Calu3 (cell line): ENCODE data around the gene TTBK1. TPM values are rescaled to one million over a fixed set of nuclear protein-coding genes. Genes with fewer than 3 reads are reported as not detected.
A peak's percentile ranks its signal among the peaks of the same experiment; 100 is the strongest.

Experiments used
- BruUV-seq: library from RNA; stranded (reverse); fragments of 400-500 nt; replicated peaks from 2 replicates; lab custom pipeline; 2021; lab: Mats Ljungman, UMichigan
- CTCF ChIA-PET: fragments of 300-600 bp; sonication (Branson Sonifier 250); formaldehyde crosslinking; loops from one replicate; lab custom pipeline; 2022; ENCODE audit warnings: antibody characterized with exemption; lab: Charles Lee
- DNase-seq: peaks from one replicate; pipeline ENCODE4 v3.0.0; 2022
- H3K27ac Mint-ChIP-seq: one replicate; pipeline ENCODE4 v1.8.0; 2022; ENCODE audit warnings: mixed read lengths; ENCODE audit not compliant: unreplicated experiment
- H3K27me3 Mint-ChIP-seq: one replicate; pipeline ENCODE4 v1.8.0; 2022; ENCODE audit warnings: mixed read lengths; ENCODE audit not compliant: unreplicated experiment
- H3K36me3 Mint-ChIP-seq: one replicate; pipeline ENCODE4 v1.8.0; 2022; ENCODE audit warnings: mild to moderate bottlenecking, moderate library complexity, mixed read lengths; ENCODE audit not compliant: insufficient read depth, unreplicated experiment
- H3K4me1 Mint-ChIP-seq: one replicate; pipeline ENCODE4 v1.8.0; 2022; ENCODE audit warnings: mild to moderate bottlenecking, low read depth, mixed read lengths; ENCODE audit not compliant: unreplicated experiment
- H3K4me3 Mint-ChIP-seq: one replicate; pipeline ENCODE4 v1.8.0; 2022; ENCODE audit warnings: mild to moderate bottlenecking, low read depth, moderate library complexity, mixed read lengths; ENCODE audit not compliant: unreplicated experiment
- H3K9me3 Mint-ChIP-seq: one replicate; pipeline ENCODE4 v1.8.0; 2022; ENCODE audit warnings: low read depth, mixed read lengths; ENCODE audit not compliant: unreplicated experiment
- intact Hi-C: fragments of 100-400 bp; cut with micrococcal nuclease; formaldehyde crosslinking; loops from one replicate; pipeline ENCODE4 v1.10.0; 2022; ENCODE audit not compliant: unreplicated experiment
- total RNA-seq: library from RNA; stranded (reverse); gene quantifications from 2 replicates; pipeline ENCODE4 v1.2.3, GENCODE V29; 2022
- TF ChIP-seq, protein P1 (sequence below): fragments of 200-600 bp; IDR thresholded peaks from one replicate; pipeline ENCODE4 v1.8.0; 2022; ENCODE audit warnings: antibody characterized with exemption; ENCODE audit not compliant: unreplicated experiment

Gene TTBK1
- total RNA-seq, 1 experiment from 2014 or later, result 0.17 TPM

DNA sequence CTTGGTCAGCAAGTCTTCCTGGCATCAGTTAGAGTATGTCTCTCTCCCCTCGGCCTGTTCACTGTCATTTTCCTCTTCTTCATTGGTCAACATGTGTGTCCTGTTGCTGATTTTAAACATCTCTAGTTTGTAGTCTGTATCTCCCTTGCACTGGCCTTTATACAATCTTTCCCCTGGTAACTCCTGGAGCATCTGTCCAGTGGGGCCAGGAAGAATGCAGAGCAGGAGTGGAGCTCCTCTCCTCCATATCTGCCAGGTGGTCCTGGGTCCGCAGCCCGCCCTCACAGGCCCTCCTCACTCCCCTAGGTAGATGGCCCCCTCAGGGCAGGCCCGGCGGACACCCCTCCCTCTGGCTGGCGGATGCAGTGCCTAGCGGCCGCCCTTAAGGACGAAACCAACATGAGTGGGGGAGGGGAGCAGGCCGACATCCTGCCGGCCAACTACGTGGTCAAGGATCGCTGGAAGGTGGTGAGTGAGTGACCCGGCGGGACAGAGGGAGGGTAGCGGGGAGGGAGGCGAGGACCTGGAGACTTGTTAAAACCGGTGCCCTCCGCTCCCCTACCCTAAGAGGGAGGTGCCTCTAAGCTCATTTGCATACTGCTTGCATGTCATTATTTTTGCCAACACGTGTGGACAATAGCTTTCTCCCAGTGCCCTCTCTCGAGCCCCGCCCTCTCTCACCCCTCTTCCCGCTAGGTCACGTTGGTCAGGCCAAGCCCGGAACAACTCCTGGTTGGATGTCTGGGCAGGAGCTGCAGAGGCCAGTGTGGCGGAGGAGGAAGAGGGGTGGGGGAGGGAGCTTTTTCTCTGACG is 3.2 kb downstream of the TTBK1 start:
- H3K9me3 Mint-ChIP-seq, result no peaks in the 10 kb centered on the region
- no TSS peak for BruUV-seq

DNA sequence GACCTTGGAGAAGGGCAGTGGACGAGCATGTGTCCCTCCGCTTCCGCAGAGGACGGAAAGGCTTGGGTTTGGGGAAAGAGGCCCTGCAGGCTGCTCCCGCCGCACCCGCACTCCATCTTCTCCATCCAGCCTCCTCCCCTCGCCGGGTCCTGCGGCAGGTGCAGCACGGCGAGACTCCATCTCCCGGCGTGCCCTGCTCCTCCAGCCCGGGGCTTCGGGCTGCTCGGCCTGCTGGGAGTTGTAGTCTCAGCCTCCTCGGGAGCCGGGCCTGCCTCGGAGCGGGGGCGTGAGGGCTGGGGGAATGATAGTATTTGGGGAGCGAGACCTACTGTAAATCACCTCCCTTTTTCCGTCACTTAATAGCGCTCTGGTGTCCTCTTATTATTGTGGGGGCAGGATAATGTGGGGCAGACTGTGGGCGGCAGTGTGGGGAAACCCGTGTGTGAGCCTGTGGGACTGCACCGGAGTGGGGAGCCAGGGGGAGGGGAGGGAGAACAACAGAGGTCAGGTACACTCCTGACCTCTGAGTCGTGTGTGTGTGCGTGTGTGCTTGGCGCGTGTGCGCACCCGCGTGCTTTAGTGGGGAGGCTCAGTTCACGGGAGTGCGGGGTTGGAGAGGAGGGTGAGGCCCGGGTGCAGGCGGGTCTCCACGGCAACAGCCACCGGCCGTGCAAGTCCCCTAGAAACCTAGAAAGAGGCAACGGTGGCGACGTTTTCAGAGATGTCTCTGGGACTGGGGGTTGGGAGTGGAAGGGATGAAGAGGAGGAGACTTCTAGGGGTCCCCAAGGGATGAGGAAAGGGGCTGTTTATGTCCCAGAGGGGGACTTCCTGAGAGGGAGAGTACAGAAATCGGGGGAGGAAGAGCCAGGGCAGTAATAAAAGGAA is 4.1 kb downstream of the TTBK1 start:
- intact Hi-C loops, result no loop called here

More for the DNA sequence above, 3.2 kb downstream of the TTBK1 start:
- Mint-ChIP-seq H3K4me1 (peaks cover 10% of the 10 kb centered on the region), H3K4me3 (peak overlapping the region; percentile 73), H3K36me3 (peaks cover 17% of the 10 kb centered on the region), H3K27me3 (peaks cover 25% of the 10 kb centered on the region), H3K27ac (peak overlapping the region; percentile 32)
- DNase-seq, result peak; percentile 84
- intact Hi-C loops, result no loop called here
- CTCF ChIA-PET, result interaction anchor here (0.5 to 1.3 kb wide), 10 partner anchors 8 to 543 kb away, joined by 3 to 12 read pairs (median 4); partner anchors contain the start of genes ABCC10, CUL9 and DNPH1
- TF ChIP-seq, protein P1, sequence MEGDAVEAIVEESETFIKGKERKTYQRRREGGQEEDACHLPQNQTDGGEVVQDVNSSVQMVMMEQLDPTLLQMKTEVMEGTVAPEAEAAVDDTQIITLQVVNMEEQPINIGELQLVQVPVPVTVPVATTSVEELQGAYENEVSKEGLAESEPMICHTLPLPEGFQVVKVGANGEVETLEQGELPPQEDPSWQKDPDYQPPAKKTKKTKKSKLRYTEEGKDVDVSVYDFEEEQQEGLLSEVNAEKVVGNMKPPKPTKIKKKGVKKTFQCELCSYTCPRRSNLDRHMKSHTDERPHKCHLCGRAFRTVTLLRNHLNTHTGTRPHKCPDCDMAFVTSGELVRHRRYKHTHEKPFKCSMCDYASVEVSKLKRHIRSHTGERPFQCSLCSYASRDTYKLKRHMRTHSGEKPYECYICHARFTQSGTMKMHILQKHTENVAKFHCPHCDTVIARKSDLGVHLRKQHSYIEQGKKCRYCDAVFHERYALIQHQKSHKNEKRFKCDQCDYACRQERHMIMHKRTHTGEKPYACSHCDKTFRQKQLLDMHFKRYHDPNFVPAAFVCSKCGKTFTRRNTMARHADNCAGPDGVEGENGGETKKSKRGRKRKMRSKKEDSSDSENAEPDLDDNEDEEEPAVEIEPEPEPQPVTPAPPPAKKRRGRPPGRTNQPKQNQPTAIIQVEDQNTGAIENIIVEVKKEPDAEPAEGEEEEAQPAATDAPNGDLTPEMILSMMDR, result no peak

DNA sequence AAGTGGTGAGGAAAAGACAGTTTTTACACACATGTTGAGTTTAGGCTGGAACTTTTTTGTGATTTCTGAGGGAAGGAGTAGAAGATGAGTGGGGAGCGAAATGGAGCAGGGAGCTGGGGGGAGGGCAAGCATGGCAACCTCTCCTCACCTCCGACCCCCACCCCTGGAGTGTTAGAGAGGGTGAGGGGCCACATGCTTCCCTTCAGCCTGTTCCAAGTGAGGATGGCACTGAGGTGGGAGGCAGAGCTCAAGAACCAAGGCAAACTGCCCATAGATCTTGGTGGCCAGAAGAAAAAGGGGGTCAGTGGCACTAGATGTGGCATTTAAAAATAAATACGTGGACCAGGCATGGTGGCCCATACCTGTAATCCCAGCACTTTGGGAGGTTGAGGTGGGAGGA is 4.8 kb downstream of the TTBK1 start:
- CTCF ChIA-PET, result no interaction called here
- no TSS peak for BruUV-seq
- Mint-ChIP-seq H3K4me3 (no peak overlapping the region), H3K36me3 (peaks cover 17% of the 10 kb centered on the region), H3K4me1 (peaks cover 15% of the 10 kb centered on the region), H3K27me3 (peaks cover 41% of the 10 kb centered on the region), H3K27ac (no peak overlapping the region), H3K9me3 (no peaks in the 10 kb centered on the region)
- intact Hi-C loops, result no loop called here
- DNase-seq, result no peak
- TF ChIP-seq, protein P1, result no peak

More for the DNA sequence above, 4.1 kb downstream of the TTBK1 start:
- peaks cover 15% of the 10 kb centered on the region for H3K4me1 Mint-ChIP-seq
- H3K27me3 Mint-ChIP-seq, result peaks cover 33% of the 10 kb centered on the region
- peak; percentile 94 for DNase-seq
- BruUV-seq, result no TSS peak
- TF ChIP-seq, protein P1, result no peak
- peak overlapping the region; percentile 73 for H3K4me3 Mint-ChIP-seq
- CTCF ChIA-PET, result interaction anchor here (0.6 to 1.3 kb wide), 9 partner anchors 16 to 542 kb away, joined by 3 to 12 read pairs (median 3); partner anchors contain the start of genes ABCC10, CUL9 and DNPH1
- H3K36me3 Mint-ChIP-seq, result peaks cover 17% of the 10 kb centered on the region
- no peaks in the 10 kb centered on the region for H3K9me3 Mint-ChIP-seq
- H3K27ac Mint-ChIP-seq, result peak overlapping the region; percentile 32

DNA sequence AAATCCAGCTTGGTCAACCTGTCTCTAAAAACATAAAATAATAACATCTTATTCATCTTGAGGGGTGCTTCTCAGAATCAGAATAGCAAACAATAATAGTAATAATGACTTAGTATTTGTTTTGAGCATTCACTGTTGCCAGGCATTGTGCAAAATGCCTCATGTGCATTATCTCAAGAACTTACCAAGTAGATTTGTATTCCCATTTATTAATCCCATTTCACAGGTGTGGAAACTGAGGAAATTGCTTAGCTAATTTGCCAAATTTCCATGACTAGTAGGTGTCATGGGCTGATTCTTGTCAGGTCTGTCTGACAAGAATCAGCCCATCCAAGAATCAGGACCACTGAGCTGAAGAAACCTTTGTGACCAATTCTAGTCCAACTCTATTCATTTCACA is 5.5 kb downstream of the TTBK1 start:
- no peak overlapping the region for H3K27ac Mint-ChIP-seq
- DNase-seq, result no peak
- CTCF ChIA-PET, result no interaction called here
- H3K4me3 Mint-ChIP-seq, result no peak overlapping the region
- TF ChIP-seq, protein P1, result no peak
- intact Hi-C loops, result no loop called here
- BruUV-seq, result no TSS peak
- H3K36me3 Mint-ChIP-seq, result peaks cover 17% of the 10 kb centered on the region
- peaks cover 47% of the 10 kb centered on the region for H3K27me3 Mint-ChIP-seq
- H3K9me3 Mint-ChIP-seq, result no peaks in the 10 kb centered on the region
- H3K4me1 Mint-ChIP-seq, result peaks cover 15% of the 10 kb centered on the region
